GM12874 (cell line): ENCODE data around the gene XCL2.

Source experiments
- TF ChIP-seq, protein P1 (sequence below): IDR thresholded peaks from 2 replicates; pipeline ENCODE4 v1.5.1; 2011; ENCODE audit warnings: low read depth, mild to moderate bottlenecking, control low read depth, low read length, moderate library complexity; ENCODE audit not compliant: insufficient read depth

The XCL2 gene

GRCh38 chr1:168491527-168492164, 52.2 kb downstream of the XCL2 start:
- TF ChIP-seq, protein P1, sequence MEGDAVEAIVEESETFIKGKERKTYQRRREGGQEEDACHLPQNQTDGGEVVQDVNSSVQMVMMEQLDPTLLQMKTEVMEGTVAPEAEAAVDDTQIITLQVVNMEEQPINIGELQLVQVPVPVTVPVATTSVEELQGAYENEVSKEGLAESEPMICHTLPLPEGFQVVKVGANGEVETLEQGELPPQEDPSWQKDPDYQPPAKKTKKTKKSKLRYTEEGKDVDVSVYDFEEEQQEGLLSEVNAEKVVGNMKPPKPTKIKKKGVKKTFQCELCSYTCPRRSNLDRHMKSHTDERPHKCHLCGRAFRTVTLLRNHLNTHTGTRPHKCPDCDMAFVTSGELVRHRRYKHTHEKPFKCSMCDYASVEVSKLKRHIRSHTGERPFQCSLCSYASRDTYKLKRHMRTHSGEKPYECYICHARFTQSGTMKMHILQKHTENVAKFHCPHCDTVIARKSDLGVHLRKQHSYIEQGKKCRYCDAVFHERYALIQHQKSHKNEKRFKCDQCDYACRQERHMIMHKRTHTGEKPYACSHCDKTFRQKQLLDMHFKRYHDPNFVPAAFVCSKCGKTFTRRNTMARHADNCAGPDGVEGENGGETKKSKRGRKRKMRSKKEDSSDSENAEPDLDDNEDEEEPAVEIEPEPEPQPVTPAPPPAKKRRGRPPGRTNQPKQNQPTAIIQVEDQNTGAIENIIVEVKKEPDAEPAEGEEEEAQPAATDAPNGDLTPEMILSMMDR: no peak
